ENCODE data around the gene ZNF555. TPM values are rescaled to one million over a fixed set of nuclear protein-coding genes. Genes with fewer than 3 reads are reported as not detected.
A peak's percentile ranks its signal among the peaks of the same experiment; 100 is the strongest.

ZNF555 gene
- total and polyA plus RNA-seq, 2 of the 13 experiments (the other 11 are each of a cell fraction or from before 2014, with no cell fraction given), result 5.0 to 8.0 TPM

DNA sequence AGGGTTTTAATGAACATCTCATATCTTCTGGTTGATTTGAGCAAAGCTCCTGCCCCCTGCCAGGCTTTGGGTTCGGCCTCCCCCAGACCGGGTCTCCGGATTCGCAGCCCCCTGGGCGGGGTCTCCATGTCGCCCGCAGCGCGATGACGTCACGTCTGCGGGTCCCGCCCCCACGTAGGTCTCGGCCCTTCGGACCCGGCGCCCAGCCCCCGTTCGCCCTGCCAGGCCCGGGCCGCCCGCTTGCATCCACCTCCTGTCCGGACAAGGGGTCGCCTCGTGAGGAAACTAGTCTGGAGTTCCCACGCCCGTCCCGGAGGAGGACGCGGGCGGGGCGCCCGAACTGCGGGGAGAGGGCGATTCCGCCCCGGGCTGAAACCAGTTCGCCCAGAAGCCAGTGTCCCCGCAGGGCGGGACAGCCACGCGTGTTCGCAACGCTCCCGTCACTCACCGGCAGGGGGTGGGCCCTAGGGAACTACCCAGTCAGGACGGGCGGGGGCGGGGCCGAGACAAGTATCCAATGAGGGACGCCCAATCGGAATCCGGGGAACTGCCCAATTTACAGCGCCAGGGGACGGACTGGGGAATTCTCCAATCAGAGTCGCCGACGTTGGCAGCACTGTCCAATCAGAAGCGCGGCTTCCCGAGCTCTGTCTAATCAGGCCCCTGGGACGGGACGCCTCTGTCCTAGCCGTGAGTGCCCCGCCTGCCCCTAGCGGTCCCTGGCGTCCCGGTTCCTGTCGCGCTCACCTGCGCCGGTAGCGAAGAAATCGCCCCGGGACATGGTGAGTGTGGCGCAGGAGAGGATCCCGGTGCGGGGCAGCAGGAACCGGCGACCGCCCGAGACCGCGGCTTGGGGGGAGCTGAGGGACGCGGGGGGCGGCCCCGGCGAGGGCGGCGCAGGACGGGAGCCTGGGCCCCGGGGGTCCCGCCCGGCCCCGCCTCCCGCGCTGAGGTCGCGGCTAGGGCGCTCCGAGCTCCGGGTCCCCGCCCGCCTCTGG is at the start of gene ZNF555 (continued):
- TF ChIP-seq, protein P1, sequence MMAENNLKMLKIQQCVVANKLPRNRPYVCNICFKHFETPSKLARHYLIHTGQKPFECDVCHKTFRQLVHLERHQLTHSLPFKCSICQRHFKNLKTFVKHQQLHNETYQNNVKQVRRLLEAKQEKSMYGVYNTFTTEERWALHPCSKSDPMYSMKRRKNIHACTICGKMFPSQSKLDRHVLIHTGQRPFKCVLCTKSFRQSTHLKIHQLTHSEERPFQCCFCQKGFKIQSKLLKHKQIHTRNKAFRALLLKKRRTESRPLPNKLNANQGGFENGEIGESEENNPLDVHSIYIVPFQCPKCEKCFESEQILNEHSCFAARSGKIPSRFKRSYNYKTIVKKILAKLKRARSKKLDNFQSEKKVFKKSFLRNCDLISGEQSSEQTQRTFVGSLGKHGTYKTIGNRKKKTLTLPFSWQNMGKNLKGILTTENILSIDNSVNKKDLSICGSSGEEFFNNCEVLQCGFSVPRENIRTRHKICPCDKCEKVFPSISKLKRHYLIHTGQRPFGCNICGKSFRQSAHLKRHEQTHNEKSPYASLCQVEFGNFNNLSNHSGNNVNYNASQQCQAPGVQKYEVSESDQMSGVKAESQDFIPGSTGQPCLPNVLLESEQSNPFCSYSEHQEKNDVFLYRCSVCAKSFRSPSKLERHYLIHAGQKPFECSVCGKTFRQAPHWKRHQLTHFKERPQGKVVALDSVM (CRISPR knock-in tag; IDR thresholded peaks at IDR 0.05), result 0 out of 2 replicates have a peak, but pooled peaks have one; percentile 29
- TF ChIP-seq ZSCAN21 (CRISPR knock-in tag; IDR thresholded peaks at IDR 0.05; ENCODE audit: borderline replicate concordance) (no peak; the same call in 1 of the 2 replicates), ZFP90 (CRISPR knock-in tag; IDR thresholded peaks at IDR 0.05; ENCODE audit: borderline replicate concordance) (peak; percentile 90), ZNF256 (CRISPR knock-in tag; conservative IDR thresholded peaks at IDR 0.05) (0 out of 2 replicates have a peak, but pooled peaks have one; percentile 68), ZNF550 (CRISPR knock-in tag; IDR thresholded peaks at IDR 0.05; ENCODE audit: borderline replicate concordance) (no peak), SMARCE1 (IDR thresholded peaks at IDR 0.05; ENCODE audit: borderline replicate concordance) (no peak)
- TF ChIP-seq, protein P2, sequence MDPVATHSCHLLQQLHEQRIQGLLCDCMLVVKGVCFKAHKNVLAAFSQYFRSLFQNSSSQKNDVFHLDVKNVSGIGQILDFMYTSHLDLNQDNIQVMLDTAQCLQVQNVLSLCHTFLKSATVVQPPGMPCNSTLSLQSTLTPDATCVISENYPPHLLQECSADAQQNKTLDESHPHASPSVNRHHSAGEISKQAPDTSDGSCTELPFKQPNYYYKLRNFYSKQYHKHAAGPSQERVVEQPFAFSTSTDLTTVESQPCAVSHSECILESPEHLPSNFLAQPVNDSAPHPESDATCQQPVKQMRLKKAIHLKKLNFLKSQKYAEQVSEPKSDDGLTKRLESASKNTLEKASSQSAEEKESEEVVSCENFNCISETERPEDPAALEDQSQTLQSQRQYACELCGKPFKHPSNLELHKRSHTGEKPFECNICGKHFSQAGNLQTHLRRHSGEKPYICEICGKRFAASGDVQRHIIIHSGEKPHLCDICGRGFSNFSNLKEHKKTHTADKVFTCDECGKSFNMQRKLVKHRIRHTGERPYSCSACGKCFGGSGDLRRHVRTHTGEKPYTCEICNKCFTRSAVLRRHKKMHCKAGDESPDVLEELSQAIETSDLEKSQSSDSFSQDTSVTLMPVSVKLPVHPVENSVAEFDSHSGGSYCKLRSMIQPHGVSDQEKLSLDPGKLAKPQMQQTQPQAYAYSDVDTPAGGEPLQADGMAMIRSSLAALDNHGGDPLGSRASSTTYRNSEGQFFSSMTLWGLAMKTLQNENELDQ (CRISPR knock-in tag; IDR thresholded peaks at IDR 0.05; ENCODE audit: borderline replicate concordance), result no peak
- TF ChIP-seq, protein P3, sequence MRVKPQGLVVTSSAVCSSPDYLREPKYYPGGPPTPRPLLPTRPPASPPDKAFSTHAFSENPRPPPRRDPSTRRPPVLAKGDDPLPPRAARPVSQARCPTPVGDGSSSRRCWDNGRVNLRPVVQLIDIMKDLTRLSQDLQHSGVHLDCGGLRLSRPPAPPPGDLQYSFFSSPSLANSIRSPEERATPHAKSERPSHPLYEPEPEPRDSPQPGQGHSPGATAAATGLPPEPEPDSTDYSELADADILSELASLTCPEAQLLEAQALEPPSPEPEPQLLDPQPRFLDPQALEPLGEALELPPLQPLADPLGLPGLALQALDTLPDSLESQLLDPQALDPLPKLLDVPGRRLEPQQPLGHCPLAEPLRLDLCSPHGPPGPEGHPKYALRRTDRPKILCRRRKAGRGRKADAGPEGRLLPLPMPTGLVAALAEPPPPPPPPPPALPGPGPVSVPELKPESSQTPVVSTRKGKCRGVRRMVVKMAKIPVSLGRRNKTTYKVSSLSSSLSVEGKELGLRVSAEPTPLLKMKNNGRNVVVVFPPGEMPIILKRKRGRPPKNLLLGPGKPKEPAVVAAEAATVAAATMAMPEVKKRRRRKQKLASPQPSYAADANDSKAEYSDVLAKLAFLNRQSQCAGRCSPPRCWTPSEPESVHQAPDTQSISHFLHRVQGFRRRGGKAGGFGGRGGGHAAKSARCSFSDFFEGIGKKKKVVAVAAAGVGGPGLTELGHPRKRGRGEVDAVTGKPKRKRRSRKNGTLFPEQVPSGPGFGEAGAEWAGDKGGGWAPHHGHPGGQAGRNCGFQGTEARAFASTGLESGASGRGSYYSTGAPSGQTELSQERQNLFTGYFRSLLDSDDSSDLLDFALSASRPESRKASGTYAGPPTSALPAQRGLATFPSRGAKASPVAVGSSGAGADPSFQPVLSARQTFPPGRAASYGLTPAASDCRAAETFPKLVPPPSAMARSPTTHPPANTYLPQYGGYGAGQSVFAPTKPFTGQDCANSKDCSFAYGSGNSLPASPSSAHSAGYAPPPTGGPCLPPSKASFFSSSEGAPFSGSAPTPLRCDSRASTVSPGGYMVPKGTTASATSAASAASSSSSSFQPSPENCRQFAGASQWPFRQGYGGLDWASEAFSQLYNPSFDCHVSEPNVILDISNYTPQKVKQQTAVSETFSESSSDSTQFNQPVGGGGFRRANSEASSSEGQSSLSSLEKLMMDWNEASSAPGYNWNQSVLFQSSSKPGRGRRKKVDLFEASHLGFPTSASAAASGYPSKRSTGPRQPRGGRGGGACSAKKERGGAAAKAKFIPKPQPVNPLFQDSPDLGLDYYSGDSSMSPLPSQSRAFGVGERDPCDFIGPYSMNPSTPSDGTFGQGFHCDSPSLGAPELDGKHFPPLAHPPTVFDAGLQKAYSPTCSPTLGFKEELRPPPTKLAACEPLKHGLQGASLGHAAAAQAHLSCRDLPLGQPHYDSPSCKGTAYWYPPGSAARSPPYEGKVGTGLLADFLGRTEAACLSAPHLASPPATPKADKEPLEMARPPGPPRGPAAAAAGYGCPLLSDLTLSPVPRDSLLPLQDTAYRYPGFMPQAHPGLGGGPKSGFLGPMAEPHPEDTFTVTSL (CRISPR knock-in tag; IDR thresholded peaks at IDR 0.05; ENCODE audit: borderline replicate concordance), result 0 out of 2 replicates have a peak, but pooled peaks have one; percentile 36
- TF ChIP-seq, protein P4, sequence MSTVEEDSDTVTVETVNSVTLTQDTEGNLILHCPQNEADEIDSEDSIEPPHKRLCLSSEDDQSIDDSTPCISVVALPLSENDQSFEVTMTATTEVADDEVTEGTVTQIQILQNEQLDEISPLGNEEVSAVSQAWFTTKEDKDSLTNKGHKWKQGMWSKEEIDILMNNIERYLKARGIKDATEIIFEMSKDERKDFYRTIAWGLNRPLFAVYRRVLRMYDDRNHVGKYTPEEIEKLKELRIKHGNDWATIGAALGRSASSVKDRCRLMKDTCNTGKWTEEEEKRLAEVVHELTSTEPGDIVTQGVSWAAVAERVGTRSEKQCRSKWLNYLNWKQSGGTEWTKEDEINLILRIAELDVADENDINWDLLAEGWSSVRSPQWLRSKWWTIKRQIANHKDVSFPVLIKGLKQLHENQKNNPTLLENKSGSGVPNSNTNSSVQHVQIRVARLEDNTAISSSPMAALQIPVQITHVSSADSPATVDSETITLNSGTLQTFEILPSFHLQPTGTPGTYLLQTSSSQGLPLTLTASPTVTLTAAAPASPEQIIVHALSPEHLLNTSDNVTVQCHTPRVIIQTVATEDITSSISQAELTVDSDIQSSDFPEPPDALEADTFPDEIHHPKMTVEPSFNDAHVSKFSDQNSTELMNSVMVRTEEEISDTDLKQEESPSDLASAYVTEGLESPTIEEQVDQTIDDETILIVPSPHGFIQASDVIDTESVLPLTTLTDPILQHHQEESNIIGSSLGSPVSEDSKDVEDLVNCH (CRISPR knock-in tag; IDR thresholded peaks at IDR 0.05), result 0 out of 2 replicates have a peak, but pooled peaks have one; percentile 53
